Stimulated activated naive CD4-positive, alpha-beta T cell (primary cell): ENCODE results near the gene GATA1.
A peak's percentile ranks its signal among the peaks of the same experiment; 100 is the strongest.

Experiments used
- DNase-seq, 6 experiments: peaks; one replicate each; lab custom pipeline; 2025; lab: John Stamatoyannopoulos, UW

GATA1 gene

GRCh38 chrX:48785540-48786214 is 713 bp upstream of the GATA1 start:
- no peak for DNase-seq

- DNase-seq = no peak
Observed at GRCh38 chrX:48786825-48787504, 575 bp downstream of the GATA1 start.

GRCh38 chrX:48787505-48788443 is 1.4 kb downstream of the GATA1 start:
- no peak for DNase-seq

GRCh38 chrX:48789366-48790220 is 3.2 kb downstream of the GATA1 start:
- no peak for DNase-seq

- DNase-seq = no peak
Observed at GRCh38 chrX:48790477-48790876, 4.1 kb downstream of the GATA1 start.

- DNase-seq = no peak
Observed at GRCh38 chrX:48791063-48791820, 4.9 kb downstream of the GATA1 start.

GRCh38 chrX:48792219-48792618 is 5.8 kb downstream of the GATA1 start:
- no peak for DNase-seq

GRCh38 chrX:48793935-48794334 is 7.5 kb downstream of the GATA1 start:
- no peak for DNase-seq

- no peak for DNase-seq
Observed at GRCh38 chrX:48794340-48794910, 8.0 kb downstream of the GATA1 start.

GRCh38 chrX:48794911-48795515 is 8.6 kb downstream of the GATA1 start:
- no peak for DNase-seq

- DNase-seq = no peak
Observed at GRCh38 chrX:48798318-48798717, 11.9 kb downstream of the GATA1 start.

GRCh38 chrX:48800574-48801279 is 14.3 kb downstream of the GATA1 start:
- no peak for DNase-seq

GRCh38 chrX:48801280-48802088 is 15.1 kb downstream of the GATA1 start, which contains the start of gene HDAC6:
TSS of gene HDAC6 (plus strand) at chrX:48802067. CDS start at chrX:48802693, 626 bp downstream.
- DNase-seq = peak; percentile 89 to 96 (median 95)

GRCh38 chrX:48802089-48802904 is 15.9 kb downstream of the GATA1 start:
- peak in 2 of 6 experiments; percentile 18 to 58 for DNase-seq

GRCh38 chrX:48802905-48803200 is 16.5 kb downstream of the GATA1 start:
- DNase-seq = no peak

- no peak for DNase-seq
Observed at GRCh38 chrX:48806081-48806480, 19.7 kb downstream of the GATA1 start.

- DNase-seq = no peak
Observed at GRCh38 chrX:48813644-48814043, 27.3 kb downstream of the GATA1 start.

- no peak for DNase-seq
Observed at GRCh38 chrX:48814722-48815121, 28.3 kb downstream of the GATA1 start.
